ENCODE data around the gene SEMA3B. TPM values are rescaled to one million over a fixed set of nuclear protein-coding genes. Genes with fewer than 3 reads are reported as not detected.
A peak's percentile ranks its signal among the peaks of the same experiment; 100 is the strongest.

Gene SEMA3B
- polyA plus RNA-seq, 3 donors from 2014 or later, result not detected

DNA sequence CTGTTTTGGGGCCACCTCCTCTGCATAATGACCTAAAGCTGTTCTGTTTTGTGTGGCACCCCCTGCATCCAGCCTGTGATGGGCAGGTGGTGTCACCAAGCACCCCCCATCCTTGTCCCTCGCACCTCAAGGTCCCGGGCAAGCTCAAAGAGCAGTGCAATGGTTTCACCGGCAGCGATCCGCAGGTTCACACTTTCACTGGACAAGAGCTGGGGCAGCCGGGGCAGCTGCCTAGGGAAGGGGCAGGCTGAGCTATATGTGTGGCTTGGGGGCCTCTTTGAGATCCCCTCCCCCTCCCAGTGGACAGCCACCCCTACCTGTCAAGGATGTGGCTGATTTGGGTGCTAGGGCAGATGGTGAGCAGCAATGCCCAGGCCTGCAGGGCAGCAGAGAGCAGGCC is 20.2 kb downstream of the SEMA3B start:
- Mint-ChIP-seq H3K4me3 (no peak overlapping the region), H3K36me3 (peaks cover 0 to 15% (median 0%) of the 10 kb centered on the region in 3 donors), H3K9me3 (no peaks in the 10 kb centered on the region), H3K27me3 (ENCODE audit: low read depth in 3 of 3) (peaks cover 0 to 7% (median 3%) of the 10 kb centered on the region in 3 donors), H3K27ac (no peak overlapping the region), H3K4me1 (peaks cover 16 to 19% of the 10 kb centered on the region in 2 donors)
- no peak for DNase-seq

DNA sequence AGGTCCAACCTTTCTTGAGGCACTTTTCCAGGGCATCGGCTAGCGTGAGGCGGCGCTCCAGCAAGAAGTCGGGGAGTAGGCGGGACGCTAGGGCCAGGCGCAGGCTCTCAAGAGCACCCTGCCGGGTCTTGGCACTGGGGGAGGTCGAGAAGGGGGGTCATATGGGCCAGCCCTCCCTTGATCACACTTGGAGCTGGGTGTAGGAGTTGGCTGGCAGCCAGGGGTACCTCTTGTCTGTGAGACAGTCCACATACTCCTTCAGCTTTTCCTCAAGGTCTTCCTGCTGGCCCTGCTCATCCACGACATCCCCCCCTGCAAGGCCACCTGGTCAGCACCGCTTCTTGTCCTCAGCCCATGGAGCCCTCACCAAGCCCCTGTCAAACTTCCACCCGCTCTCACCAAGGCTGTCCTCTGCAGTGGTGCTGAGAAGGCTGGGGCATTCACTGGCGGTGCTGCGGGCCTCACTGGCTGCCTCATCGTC is 21.3 kb downstream of the SEMA3B start:
- no peak for DNase-seq
- H3K9me3 Mint-ChIP-seq, result no peaks in the 10 kb centered on the region
- peaks cover 16 to 19% of the 10 kb centered on the region in 2 donors for H3K4me1 Mint-ChIP-seq
- peaks cover 0 to 15% (median 0%) of the 10 kb centered on the region in 3 donors for H3K36me3 Mint-ChIP-seq
- peak overlapping the region in 2 of 5 donors; percentile 18 to 44 for H3K4me3 Mint-ChIP-seq
- H3K27ac Mint-ChIP-seq, result no peak overlapping the region
- H3K27me3 Mint-ChIP-seq (ENCODE audit: low read depth in 3 of 3), result peaks cover 0 to 7% (median 3%) of the 10 kb centered on the region in 3 donors

DNA sequence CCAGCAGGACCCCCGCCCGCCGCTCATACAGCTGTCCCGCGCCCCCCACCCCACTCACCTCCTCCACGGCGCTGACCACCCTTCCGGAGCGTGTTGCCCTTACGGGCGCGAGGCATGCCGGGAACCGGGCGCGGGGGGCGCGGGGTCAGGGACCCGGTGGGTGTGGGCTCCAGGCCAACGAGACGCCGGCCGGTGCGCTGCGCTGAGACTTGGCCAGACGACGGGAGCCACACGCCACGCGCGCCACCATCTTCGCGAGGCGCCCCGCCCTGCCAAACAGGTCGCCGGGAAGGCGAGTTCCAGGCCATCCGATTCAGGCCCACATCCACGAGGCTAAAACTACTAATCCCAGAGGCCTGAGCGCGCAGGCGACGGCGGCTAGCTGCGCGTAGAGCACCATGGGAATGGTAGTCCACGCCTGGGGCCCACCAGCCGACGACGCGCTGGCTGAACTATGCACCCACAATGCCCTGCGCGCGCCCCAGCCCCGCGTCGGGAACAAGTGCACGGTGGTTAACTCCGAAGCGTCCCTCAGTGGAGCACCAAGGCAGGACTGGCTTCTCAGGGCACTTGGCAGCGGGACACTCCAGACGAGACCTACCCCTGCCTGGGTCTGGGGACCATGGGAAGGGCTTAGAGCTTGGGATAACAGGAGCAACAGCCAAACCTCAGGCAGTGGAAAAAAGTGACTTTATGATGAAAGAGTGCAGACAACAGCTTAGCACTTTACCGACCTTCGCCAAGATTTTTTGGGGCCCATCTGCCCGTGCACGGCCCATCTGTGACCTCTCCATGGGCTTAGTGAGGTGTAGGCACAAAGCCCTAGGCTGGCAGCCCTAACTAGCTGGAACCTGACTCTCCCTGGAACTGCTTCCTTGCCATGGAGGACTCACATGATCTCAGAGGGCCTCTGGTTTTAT is 23.5 kb downstream of the SEMA3B start, which contains the start of gene IFRD2:
Gene IFRD2, minus strand, starts transcription at position 271 of the 920 bp plus-strand sequence. Its CDS starts 155 bp downstream, at position 116.
- Mint-ChIP-seq H3K27ac (peak within 1 kb of the TSS; percentile 81 to 98 (median 98)), H3K27me3 (ENCODE audit: low read depth in 3 of 3) (peaks cover 0 to 5% (median 3%) of the 10 kb centered on the region in 3 donors), H3K9me3 (no peaks in the 10 kb centered on the region)

DNA sequence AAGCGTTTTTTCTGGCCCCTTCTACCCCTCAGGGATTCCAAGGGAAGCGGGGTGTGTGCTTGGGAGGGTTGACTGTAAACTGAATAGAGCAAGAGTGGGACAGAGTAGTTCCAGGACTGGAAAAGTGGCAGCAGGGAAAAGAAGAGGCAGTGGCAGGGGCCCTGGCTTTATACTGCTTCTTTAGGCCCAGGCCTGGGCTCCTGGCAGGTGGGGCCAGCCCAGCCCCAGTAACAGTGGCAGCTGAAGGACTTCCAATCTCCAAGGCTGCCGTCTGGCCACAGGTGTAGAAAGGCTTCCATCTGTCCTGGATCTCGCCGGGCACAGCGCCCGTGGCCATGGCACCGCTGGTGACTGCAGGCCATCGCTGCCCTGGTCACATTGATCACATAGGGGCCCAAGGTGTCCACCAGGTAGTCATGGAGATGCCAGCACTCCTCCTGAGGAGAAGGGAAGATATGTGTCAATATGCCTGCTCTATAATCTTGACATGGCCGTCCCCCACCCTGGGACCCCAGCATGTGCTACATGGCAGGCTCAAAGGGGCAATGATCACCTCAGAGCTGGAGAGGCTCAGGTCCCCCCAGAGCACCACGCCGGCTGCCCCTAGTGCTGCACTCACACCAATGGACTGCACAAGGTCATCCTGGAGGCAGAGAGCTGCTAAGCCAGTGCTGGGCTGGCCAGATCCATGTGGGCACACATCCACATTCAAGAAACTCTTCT is 24.3 kb downstream of the SEMA3B start:
- Mint-ChIP-seq H3K27me3 (ENCODE audit: low read depth in 3 of 3) (peaks cover 0 to 5% (median 3%) of the 10 kb centered on the region in 3 donors), H3K36me3 (peaks cover 0 to 12% (median 0%) of the 10 kb centered on the region in 3 donors), H3K9me3 (no peaks in the 10 kb centered on the region), H3K4me3 (peak overlapping the region in 4 of 5 donors; percentile 87 to 91 (median 90)), H3K4me1 (peaks cover 24 to 25% of the 10 kb centered on the region in 2 donors), H3K27ac (peak overlapping the region; percentile 81 to 98 (median 98))
- DNase-seq, result no peak

More for the DNA sequence above, 23.5 kb downstream of the SEMA3B start, which contains the start of gene IFRD2:
- Mint-ChIP-seq H3K4me3 (peak within 1 kb of the TSS; percentile 87 to 91 (median 89)), H3K4me1 (peaks cover 17 to 19% of the 10 kb centered on the region in 2 donors), H3K36me3 (peaks cover 0 to 15% (median 0%) of the 10 kb centered on the region in 3 donors)
- peak; percentile 92 to 93 (median 92) for DNase-seq

DNA sequence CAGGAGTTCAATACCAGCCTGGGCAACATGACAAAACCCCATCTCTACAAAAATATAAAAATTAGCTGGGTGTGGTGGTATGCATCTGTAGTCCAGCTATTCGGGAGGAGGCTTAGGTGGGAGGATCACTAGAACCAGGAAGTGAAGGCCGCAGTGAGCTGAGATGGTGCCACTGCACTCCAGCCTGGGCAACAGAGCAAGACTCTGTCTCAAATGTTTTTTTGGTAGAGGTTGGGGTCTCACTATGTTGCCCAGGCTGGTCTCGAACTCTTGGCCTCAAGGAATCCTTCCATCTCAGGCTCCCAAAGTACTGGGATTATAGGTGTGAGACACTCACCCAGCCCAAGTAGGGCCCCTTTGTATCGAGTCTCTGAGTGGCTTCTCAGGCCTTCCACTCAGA is 25.1 kb downstream of the SEMA3B start:
- Mint-ChIP-seq H3K9me3 (no peaks in the 10 kb centered on the region), H3K27me3 (ENCODE audit: low read depth in 3 of 3) (peaks cover 0 to 5% (median 3%) of the 10 kb centered on the region in 3 donors), H3K36me3 (peaks cover 0 to 3% (median 0%) of the 10 kb centered on the region in 3 donors), H3K27ac (no peak overlapping the region), H3K4me1 (peaks cover 30 to 31% of the 10 kb centered on the region in 2 donors), H3K4me3 (no peak overlapping the region)
- no peak for DNase-seq

DNA sequence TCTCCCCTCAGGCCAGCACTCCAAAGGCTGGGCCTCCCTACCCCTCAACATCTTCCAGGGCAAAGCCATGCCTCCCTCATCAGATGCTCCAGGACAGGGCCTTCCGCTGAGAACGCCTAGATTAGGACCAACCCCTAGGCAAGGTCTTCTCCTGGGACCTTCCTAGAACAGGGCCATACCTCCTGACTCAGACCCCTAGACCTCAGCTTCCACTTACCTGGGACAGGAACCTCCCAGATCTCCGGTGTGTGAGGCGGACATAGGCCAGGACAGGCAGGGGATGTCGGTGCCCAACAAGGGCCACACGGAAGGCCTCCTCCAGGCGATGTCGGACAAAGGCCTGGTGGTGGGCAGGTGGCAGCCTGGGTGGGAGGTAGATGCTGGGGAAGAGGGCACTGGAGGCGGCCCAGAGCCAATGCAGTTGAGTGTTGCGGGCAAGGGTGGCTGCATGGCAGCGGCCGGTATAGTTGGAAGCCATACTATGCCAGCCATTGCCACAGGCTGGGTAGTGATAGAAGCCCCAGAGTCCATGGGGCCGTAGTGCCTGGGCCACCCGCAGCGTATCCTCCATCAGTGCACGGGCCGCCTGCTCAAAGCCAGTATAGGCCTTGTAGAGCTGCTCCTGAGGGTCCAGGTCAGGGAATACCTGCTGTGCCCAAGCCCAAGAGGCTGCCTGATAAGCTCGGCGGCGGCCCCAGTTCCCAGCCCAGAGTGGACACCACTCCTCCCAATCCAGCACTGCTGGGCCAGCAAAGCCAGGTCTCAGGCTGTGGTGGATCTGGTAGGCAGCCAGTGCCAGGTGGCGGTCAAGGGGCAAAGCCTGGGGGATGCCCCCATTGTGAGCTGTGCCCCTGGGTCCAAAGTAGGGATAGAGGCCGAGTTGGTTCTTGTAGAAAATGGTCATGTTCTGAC is 25.8 kb downstream of the SEMA3B start:
- peak overlapping the region in 1 of 6 donors; percentile 26 for H3K27ac Mint-ChIP-seq
- H3K36me3 Mint-ChIP-seq, result no peaks in the 10 kb centered on the region
- H3K27me3 Mint-ChIP-seq (ENCODE audit: low read depth in 3 of 3), result peaks cover 0 to 5% (median 5%) of the 10 kb centered on the region in 3 donors
- DNase-seq, result no peak
- H3K9me3 Mint-ChIP-seq, result no peaks in the 10 kb centered on the region
- H3K4me1 Mint-ChIP-seq, result peaks cover 37% of the 10 kb centered on the region in 2 donors
- no peak overlapping the region for H3K4me3 Mint-ChIP-seq

DNA sequence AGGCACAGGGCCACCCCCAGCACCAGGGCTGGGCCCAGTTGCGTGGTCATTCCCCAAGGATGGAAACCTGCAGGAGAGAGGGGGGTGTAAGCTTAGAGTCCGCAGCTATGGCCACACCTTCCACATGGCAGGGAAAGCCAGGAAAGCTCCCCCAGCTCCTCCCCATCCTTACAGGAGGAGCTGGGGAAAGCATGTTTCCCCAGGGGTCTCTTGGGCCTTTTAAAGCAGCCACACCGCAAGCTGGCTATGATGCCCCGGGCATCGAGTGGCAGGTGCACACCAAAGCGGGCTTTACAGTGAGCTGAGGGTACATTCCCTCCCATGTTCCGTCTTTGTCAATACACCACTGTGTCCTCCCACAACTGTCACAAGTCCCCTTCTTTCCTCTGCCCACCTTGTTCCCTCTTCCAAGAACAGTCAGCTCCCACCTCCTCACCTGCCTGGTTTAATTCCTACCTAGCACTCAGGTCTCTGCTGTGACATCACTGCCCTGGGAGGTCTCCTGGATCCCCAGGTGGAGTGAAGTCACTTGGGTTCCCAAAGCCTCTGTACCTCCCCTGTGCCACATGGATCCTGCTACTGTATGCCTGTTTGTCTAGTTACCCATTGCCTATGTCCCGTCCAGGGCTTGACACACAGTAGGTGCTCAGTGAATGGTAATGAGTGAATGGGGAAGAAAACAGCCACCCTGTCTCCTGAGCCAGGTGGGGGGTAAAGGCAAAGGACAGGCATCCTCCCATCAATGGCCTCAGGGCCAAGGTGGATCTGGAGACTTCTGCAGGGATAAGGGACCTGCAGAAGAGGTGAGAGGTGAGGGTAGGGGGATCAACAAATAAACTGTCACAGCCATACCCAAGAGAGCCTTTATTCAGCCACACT is 26.8 kb downstream of the SEMA3B start:
- Mint-ChIP-seq H3K9me3 (no peaks in the 10 kb centered on the region), H3K36me3 (no peaks in the 10 kb centered on the region), H3K27me3 (ENCODE audit: low read depth in 3 of 3) (peaks cover 0 to 7% (median 5%) of the 10 kb centered on the region in 3 donors), H3K27ac (peak overlapping the region in 1 of 6 donors; percentile 45), H3K4me1 (peaks cover 44 to 45% of the 10 kb centered on the region in 2 donors), H3K4me3 (no peak overlapping the region)
- DNase-seq, result no peak

DNA sequence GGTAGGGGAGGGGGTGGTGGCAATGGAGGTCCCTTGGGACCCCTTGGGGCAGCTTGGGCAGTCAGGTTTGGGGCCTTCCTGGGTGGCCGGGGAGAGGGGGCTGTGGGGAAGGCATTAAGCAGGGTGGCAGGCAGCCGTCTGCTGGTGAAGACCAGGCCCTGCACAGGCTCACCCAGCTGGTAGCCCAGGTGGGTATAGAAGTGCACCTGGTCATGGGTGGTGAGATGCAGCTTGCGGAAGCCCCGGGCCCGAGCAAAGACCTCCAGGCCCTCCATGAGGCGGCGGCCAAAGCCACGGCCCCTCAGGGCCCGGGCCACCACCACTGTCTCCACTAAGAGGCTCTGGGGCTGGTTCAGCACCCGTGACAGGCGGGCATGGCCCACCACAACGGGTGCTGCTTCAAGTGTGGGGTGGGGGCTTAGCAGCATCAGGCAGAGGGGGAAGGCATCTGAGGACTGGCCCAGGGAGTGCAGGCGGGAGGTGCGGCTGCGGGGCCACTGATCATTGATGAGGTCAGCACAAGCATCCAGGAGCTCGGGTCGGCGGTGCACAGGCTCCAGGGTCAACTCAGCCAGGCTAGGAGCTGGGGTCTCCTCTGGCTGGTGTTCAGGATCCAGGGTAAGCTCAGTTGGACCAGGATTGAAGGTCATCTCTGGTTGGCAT is 27.9 kb downstream of the SEMA3B start:
- Mint-ChIP-seq H3K36me3 (no peaks in the 10 kb centered on the region), H3K27me3 (ENCODE audit: low read depth in 3 of 3) (peaks cover 0 to 7% (median 3%) of the 10 kb centered on the region in 3 donors), H3K4me1 (peaks cover 38 to 40% of the 10 kb centered on the region in 2 donors), H3K9me3 (no peaks in the 10 kb centered on the region), H3K27ac (peak overlapping the region in 5 of 6 donors; percentile 7 to 95 (median 31)), H3K4me3 (peak overlapping the region in 1 of 5 donors; percentile 92)
- DNase-seq, result no peak

DNA sequence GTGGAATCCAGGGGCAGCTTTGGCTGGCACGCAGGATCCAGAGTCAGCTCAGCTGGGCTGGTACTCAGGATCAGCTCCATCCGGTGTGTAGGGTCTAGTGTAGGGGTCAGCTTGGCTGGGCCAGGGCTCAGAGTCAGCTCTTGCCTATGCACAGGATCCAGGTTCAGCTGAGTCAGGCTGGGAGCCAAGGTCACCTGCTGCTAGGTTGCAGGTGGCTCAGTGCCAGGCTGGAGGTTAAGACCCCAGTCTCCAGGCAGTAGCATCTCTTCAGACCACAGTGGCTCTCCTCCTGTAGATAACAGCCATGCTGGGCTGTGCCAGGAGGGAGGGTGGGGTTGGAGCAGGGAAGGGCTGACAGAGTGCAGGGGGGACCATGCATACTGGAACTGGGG is 28.4 kb downstream of the SEMA3B start:
- Mint-ChIP-seq H3K9me3 (no peaks in the 10 kb centered on the region), H3K36me3 (no peaks in the 10 kb centered on the region), H3K27ac (peak overlapping the region; percentile 7 to 95 (median 31)), H3K4me3 (peak overlapping the region in 3 of 5 donors; percentile 30 to 95 (median 92)), H3K27me3 (ENCODE audit: low read depth in 3 of 3) (peaks cover 0 to 7% (median 2%) of the 10 kb centered on the region in 3 donors), H3K4me1 (peaks cover 36 to 40% of the 10 kb centered on the region in 2 donors)
- DNase-seq, result no peak

DNA sequence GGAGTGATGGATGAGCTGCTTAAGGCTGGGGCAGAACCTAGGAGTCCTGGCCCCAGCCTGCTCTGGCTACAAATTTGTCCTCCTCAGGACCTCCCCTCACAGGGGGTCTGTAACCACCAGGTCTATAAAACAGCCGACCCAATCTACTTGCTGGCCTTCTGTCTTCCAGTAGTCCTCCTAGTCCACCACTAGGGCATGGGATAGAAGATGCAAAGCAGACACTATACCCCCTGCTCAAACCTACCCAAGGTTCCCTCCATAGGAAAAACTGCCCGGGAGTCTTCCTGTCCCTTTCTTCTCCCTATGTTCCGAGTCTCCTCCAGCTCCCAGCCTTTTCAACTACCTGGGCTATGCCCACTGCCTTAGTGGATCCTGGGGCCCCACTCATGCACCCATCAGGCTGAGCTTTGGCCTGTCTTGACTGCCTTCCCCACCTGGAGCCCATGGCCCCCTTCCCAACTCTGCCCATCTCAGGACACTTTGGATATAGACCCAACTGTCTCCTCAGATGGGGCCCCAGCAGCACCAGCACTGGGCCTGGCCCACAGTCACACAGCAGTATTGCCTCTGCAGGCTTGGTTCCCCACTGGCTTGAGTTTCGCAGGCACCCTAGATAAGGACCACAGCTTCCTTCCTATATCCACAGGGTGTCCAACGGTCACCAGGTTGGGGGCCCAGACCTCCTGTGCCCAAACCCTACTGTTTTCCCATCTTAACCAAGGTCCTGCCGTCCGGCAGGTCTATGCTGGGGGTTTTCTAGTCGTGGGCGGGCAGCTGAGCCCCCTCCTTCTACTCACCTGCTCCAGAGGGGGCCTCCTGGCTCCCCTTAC is 29.2 kb downstream of the SEMA3B start:
- Mint-ChIP-seq H3K9me3 (no peaks in the 10 kb centered on the region), H3K4me3 (peak overlapping the region; percentile 66 to 98 (median 95)), H3K27ac (peak overlapping the region; percentile 72 to 99 (median 91)), H3K4me1 (peaks cover 29 to 34% of the 10 kb centered on the region in 2 donors), H3K27me3 (ENCODE audit: low read depth in 3 of 3) (peaks cover 0 to 4% (median 0%) of the 10 kb centered on the region in 3 donors), H3K36me3 (no peaks in the 10 kb centered on the region)
- DNase-seq, result no peak
